Measurements from ENCODE around the gene COX10.
"Not testable (repeated sequence)": the region's sequence is repeated elsewhere in the genome, so short reads cannot be mapped to it uniquely, and the experiment has no call there.

Gene COX10

GRCh38 chr17:14227052-14227451, 157.7 kb downstream of the COX10 start:
- Histone ChIP-seq H3K4me1 (ENCODE audit: control insufficient read depth in 1 of 2, insufficient read depth in 2 of 2, low read length in 2 of 2) (peaks cover 0 to 4% of the 10 kb centered on the region in 2 experiments), H3K79me1 (ENCODE audit: low read length) (no peaks in the 10 kb centered on the region), H3K4me3 (ENCODE audit: low read depth, low read length) (no peak overlapping the region), H3K9ac (ENCODE audit: low read length) (no peak overlapping the region), H3K9me3 (ENCODE audit: insufficient read depth, low read depth, low read length) (no peaks in the 10 kb centered on the region), H3K4me2 (ENCODE audit: low read length) (no peak overlapping the region), H4K8ac (ENCODE audit: low read depth, low read length) (no peak overlapping the region), H3K18ac (ENCODE audit: low read length) (no peak overlapping the region), H2BK120ac (ENCODE audit: insufficient read depth, low read length, poor library complexity) (no peak overlapping the region), H3K23ac (ENCODE audit: low read length) (no peak overlapping the region), H3K27me3 (ENCODE audit: insufficient read depth, low read length) (no peaks in the 10 kb centered on the region), H3K14ac (ENCODE audit: low read length) (no peak overlapping the region), H4K12ac (ENCODE audit: low read depth, low read length) (no peak overlapping the region), H2AK5ac (ENCODE audit: low read length) (no peak overlapping the region), H2BK5ac (ENCODE audit: low read depth, low read length, poor library complexity) (no peak overlapping the region), H3K36me3 (ENCODE audit: control insufficient read depth in 1 of 2, insufficient read depth in 2 of 2, low read length in 2 of 2) (no peaks in the 10 kb centered on the region), H2AFZ (ENCODE audit: insufficient read depth, low read length, poor library complexity) (no peak overlapping the region), H2BK12ac (ENCODE audit: low read length) (no peak overlapping the region), H3K79me2 (ENCODE audit: control insufficient read depth, insufficient read depth, low read length, poor library complexity) (no peaks in the 10 kb centered on the region), H4K91ac (ENCODE audit: low read depth, low read length) (no peak overlapping the region), H3K27ac (ENCODE audit: low read depth, low read length) (no peak overlapping the region), H3K4ac (ENCODE audit: low read depth, low read length) (no peak overlapping the region)
- DNase-seq, result no peak
- WGBS (ENCODE audit: extremely low coverage, insufficient coverage, insufficient read length), result no CpG with 5 or more reads among the region's 7 CpGs

GRCh38 chr17:14228903-14229302, 159.6 kb downstream of the COX10 start:
- H2BK12ac ChIP-seq (ENCODE audit: low read length), result no peak overlapping the region
- no peak overlapping the region for H3K4ac ChIP-seq (ENCODE audit: low read depth, low read length)
- H3K4me1 ChIP-seq (ENCODE audit: control insufficient read depth in 1 of 2, insufficient read depth in 2 of 2, low read length in 2 of 2), result no peaks in the 10 kb centered on the region
- no peak overlapping the region for H4K91ac ChIP-seq (ENCODE audit: low read depth, low read length)
- no peaks in the 10 kb centered on the region for H3K79me1 ChIP-seq (ENCODE audit: low read length)
- H2AFZ ChIP-seq (ENCODE audit: insufficient read depth, low read length, poor library complexity), result no peak overlapping the region
- no peak overlapping the region for H2BK5ac ChIP-seq (ENCODE audit: low read depth, low read length, poor library complexity)
- no peak overlapping the region for H4K8ac ChIP-seq (ENCODE audit: low read depth, low read length)
- H3K79me2 ChIP-seq (ENCODE audit: control insufficient read depth, insufficient read depth, low read length, poor library complexity), result no peaks in the 10 kb centered on the region
- H3K36me3 ChIP-seq (ENCODE audit: control insufficient read depth in 1 of 2, insufficient read depth in 2 of 2, low read length in 2 of 2), result no peaks in the 10 kb centered on the region
- H4K12ac ChIP-seq (ENCODE audit: low read depth, low read length), result no peak overlapping the region
- no peaks in the 10 kb centered on the region for H3K9me3 ChIP-seq (ENCODE audit: insufficient read depth, low read depth, low read length)
- no peak overlapping the region for H3K4me3 ChIP-seq (ENCODE audit: low read depth, low read length)
- no peak overlapping the region for H3K27ac ChIP-seq (ENCODE audit: low read depth, low read length)
- no peak overlapping the region for H3K23ac ChIP-seq (ENCODE audit: low read length)
- WGBS (ENCODE audit: extremely low coverage, insufficient coverage, insufficient read length), result no CpG with 5 or more reads among the region's 4 CpGs
- no peak overlapping the region for H3K4me2 ChIP-seq (ENCODE audit: low read length)
- H2BK120ac ChIP-seq (ENCODE audit: insufficient read depth, low read length, poor library complexity), result no peak overlapping the region
- H3K14ac ChIP-seq (ENCODE audit: low read length), result no peak overlapping the region
- no peak overlapping the region for H2AK5ac ChIP-seq (ENCODE audit: low read length)
- no peak overlapping the region for H3K9ac ChIP-seq (ENCODE audit: low read length)
- no peak for DNase-seq
- H3K27me3 ChIP-seq (ENCODE audit: insufficient read depth, low read length), result no peaks in the 10 kb centered on the region
- H3K18ac ChIP-seq (ENCODE audit: low read length), result no peak overlapping the region

- not testable (repeated sequence) for H3K79me2 ChIP-seq (ENCODE audit: control insufficient read depth, insufficient read depth, low read length, poor library complexity); H3K4me3 ChIP-seq (ENCODE audit: low read depth, low read length); H2BK5ac ChIP-seq (ENCODE audit: low read depth, low read length, poor library complexity); H2BK12ac ChIP-seq (ENCODE audit: low read length); H3K4me1 ChIP-seq (ENCODE audit: control insufficient read depth in 1 of 2, insufficient read depth in 2 of 2, low read length in 2 of 2); H2AK5ac ChIP-seq (ENCODE audit: low read length); H2BK120ac ChIP-seq (ENCODE audit: insufficient read depth, low read length, poor library complexity); H3K18ac ChIP-seq (ENCODE audit: low read length); H3K23ac ChIP-seq (ENCODE audit: low read length); H3K4me2 ChIP-seq (ENCODE audit: low read length); H3K79me1 ChIP-seq (ENCODE audit: low read length); H3K36me3 ChIP-seq (ENCODE audit: control insufficient read depth in 1 of 2, insufficient read depth in 2 of 2, low read length in 2 of 2); H3K9ac ChIP-seq (ENCODE audit: low read length); H3K27ac ChIP-seq (ENCODE audit: low read depth, low read length); H2AFZ ChIP-seq (ENCODE audit: insufficient read depth, low read length, poor library complexity); H4K8ac ChIP-seq (ENCODE audit: low read depth, low read length); H4K12ac ChIP-seq (ENCODE audit: low read depth, low read length); H4K91ac ChIP-seq (ENCODE audit: low read depth, low read length); H3K4ac ChIP-seq (ENCODE audit: low read depth, low read length); H3K9me3 ChIP-seq (ENCODE audit: insufficient read depth, low read depth, low read length); H3K27me3 ChIP-seq (ENCODE audit: insufficient read depth, low read length); H3K14ac ChIP-seq (ENCODE audit: low read length)
- peak; percentile 26 to 55 for DNase-seq
- WGBS (ENCODE audit: extremely low coverage, insufficient coverage, insufficient read length), result no CpG with 5 or more reads among the region's 6 CpGs
Measured at GRCh38 chr17:14231187-14231586, 161.9 kb downstream of the COX10 start.

GRCh38 chr17:14235047-14235446, 165.7 kb downstream of the COX10 start:
- not testable (repeated sequence) for H3K4me3 ChIP-seq (ENCODE audit: low read depth, low read length); H4K8ac ChIP-seq (ENCODE audit: low read depth, low read length); H3K23ac ChIP-seq (ENCODE audit: low read length); H2BK5ac ChIP-seq (ENCODE audit: low read depth, low read length, poor library complexity); H4K12ac ChIP-seq (ENCODE audit: low read depth, low read length); H3K9ac ChIP-seq (ENCODE audit: low read length); DNase-seq; H3K4ac ChIP-seq (ENCODE audit: low read depth, low read length); H3K9me3 ChIP-seq (ENCODE audit: insufficient read depth, low read depth, low read length); H3K4me2 ChIP-seq (ENCODE audit: low read length); H3K36me3 ChIP-seq (ENCODE audit: control insufficient read depth in 1 of 2, insufficient read depth in 2 of 2, low read length in 2 of 2); H2BK120ac ChIP-seq (ENCODE audit: insufficient read depth, low read length, poor library complexity); H2BK12ac ChIP-seq (ENCODE audit: low read length); H2AK5ac ChIP-seq (ENCODE audit: low read length); H3K79me2 ChIP-seq (ENCODE audit: control insufficient read depth, insufficient read depth, low read length, poor library complexity); H3K27ac ChIP-seq (ENCODE audit: low read depth, low read length); H3K18ac ChIP-seq (ENCODE audit: low read length); H4K91ac ChIP-seq (ENCODE audit: low read depth, low read length); H2AFZ ChIP-seq (ENCODE audit: insufficient read depth, low read length, poor library complexity); H3K27me3 ChIP-seq (ENCODE audit: insufficient read depth, low read length); H3K14ac ChIP-seq (ENCODE audit: low read length); H3K79me1 ChIP-seq (ENCODE audit: low read length); H3K4me1 ChIP-seq (ENCODE audit: control insufficient read depth in 1 of 2, insufficient read depth in 2 of 2, low read length in 2 of 2)
- WGBS (ENCODE audit: extremely low coverage, insufficient coverage, insufficient read length), result no CpG with 5 or more reads among the region's 2 CpGs
